CD4-positive, alpha-beta memory T cell (primary cell): ENCODE results near the gene FUT2. TPM values are rescaled to one million over a fixed set of nuclear protein-coding genes. Genes with fewer than 3 reads are reported as not detected.
A peak's percentile ranks its signal among the peaks of the same experiment; 100 is the strongest.
"Not testable (repeated sequence)": the region's sequence is repeated elsewhere in the genome, so short reads cannot be mapped to it uniquely, and the experiment has no call there.

Experiments used
- CTCF ChIA-PET: fragments of 350-600 bp; sonication (Branson Sonifier 250); formaldehyde crosslinking; loops from one replicate; lab custom pipeline; 2021; ENCODE audit warnings: inconsistent platforms; ENCODE audit not compliant: partially characterized antibody; lab: Charles Lee
- POLR2A ChIA-PET: fragments of 350-600 bp; sonication (Branson Sonifier 250); formaldehyde crosslinking; loops from one replicate; lab custom pipeline; 2021; ENCODE audit not compliant: partially characterized antibody; lab: Charles Lee
- DNase-seq, 5 donors: peaks; one replicate each; pipeline versions ENCODE4 v3.0.0 to v3.0.0-alpha.2; 2020 to 2022; ENCODE audit warnings: mixed read lengths in 1 of 5
- H3K27ac ChIP-seq: one replicate; pipeline ENCODE4 v1.7.0; 2013; ENCODE audit warnings: low read depth, low read length
- H3K27me3 ChIP-seq: 2 replicates; pipeline ENCODE4 v1.7.0; 2013; ENCODE audit warnings: mild to moderate bottlenecking, low read length, moderate library complexity; ENCODE audit not compliant: insufficient read depth
- H3K36me3 ChIP-seq: 2 replicates; pipeline ENCODE4 v1.7.0; 2013; ENCODE audit warnings: mild to moderate bottlenecking, low read length, moderate library complexity; ENCODE audit not compliant: insufficient read depth
- H3K4me1 ChIP-seq: 2 replicates; pipeline ENCODE4 v1.7.0; 2013; ENCODE audit warnings: mild to moderate bottlenecking, low read length, moderate library complexity; ENCODE audit not compliant: insufficient read depth
- H3K4me3 ChIP-seq, 2 donors: one replicate each; pipeline ENCODE4 v1.7.0; 2013; ENCODE audit warnings: low read length in 2 of 2, mild to moderate bottlenecking in 1 of 2
- H3K9me3 ChIP-seq, 2 donors: one replicate each; pipeline ENCODE4 v1.7.0; 2013; ENCODE audit warnings: low read length in 2 of 2, control low read depth in 1 of 2; ENCODE audit not compliant: control insufficient read depth in 1 of 2
- H3K27ac Mint-ChIP-seq, 7 donors: one replicate each; pipeline ENCODE4 v1.8.0; 2020 to 2021; ENCODE audit warnings: mixed read lengths in 7 of 7, mild to moderate bottlenecking in 6 of 7, inconsistent platforms in 3 of 7, moderate library complexity in 3 of 7
- H3K27me3 Mint-ChIP-seq, 2 donors: one replicate each; pipeline ENCODE4 v1.8.0; 2020 to 2021; ENCODE audit warnings: mixed read lengths in 2 of 2
- H3K36me3 Mint-ChIP-seq, 2 donors: one replicate each; pipeline ENCODE4 v1.8.0; 2020 to 2021; ENCODE audit warnings: mixed read lengths in 2 of 2, inconsistent platforms in 1 of 2, mild to moderate bottlenecking in 1 of 2
- H3K4me1 Mint-ChIP-seq, 4 donors: one replicate each; pipeline ENCODE4 v1.8.0; 2020 to 2021; ENCODE audit warnings: mixed read lengths in 4 of 4, mild to moderate bottlenecking in 1 of 4
- H3K4me3 Mint-ChIP-seq, 8 donors: one replicate each; pipeline ENCODE4 v1.8.0; 2020 to 2021; ENCODE audit warnings: mixed read lengths in 8 of 8, mild to moderate bottlenecking in 7 of 8, moderate library complexity in 6 of 8, inconsistent platforms in 3 of 8
- H3K9me3 Mint-ChIP-seq, 8 donors: one replicate each; pipeline ENCODE4 v1.8.0; 2020 to 2021; ENCODE audit warnings: mixed read lengths in 8 of 8, mild to moderate bottlenecking in 5 of 8, inconsistent platforms in 3 of 8, moderate library complexity in 1 of 8
- intact Hi-C: fragments of 100-400 bp; cut with micrococcal nuclease; formaldehyde crosslinking; loops from one replicate; pipeline ENCODE4 v1.15.1; 2023
- polyA plus RNA-seq, 2 donors: library from polyadenylated mRNA; unstranded; fragments of 300-500 nt; fragmentation: Illumina TruSeq; gene quantifications; one replicate each; pipeline ENCODE4 v1.2.3, GENCODE V29; 2021
- total RNA-seq, 2 experiments: library from RNA; stranded (reverse); gene quantifications; one replicate each; pipeline ENCODE4 v1.2.3, GENCODE V29; 2021

FUT2 gene
- total and polyA plus RNA-seq, 4 experiments from 2014 or later, result 0.11 to 0.59 TPM; not detected in 2

- ChIA-PET CTCF (interaction anchor here (2.1 kb wide), 1 partner anchor 10 kb away, joined by 7 read pairs; no protein-coding TSS in a partner anchor), POLR2A (interaction anchor here (0.5 kb wide), 1 partner anchor 412 kb away, joined by 3 read pairs; no protein-coding TSS in a partner anchor)
- Histone ChIP-seq H3K9me3 (no peaks in the 10 kb centered on the region), H3K27me3 (no peaks in the 10 kb centered on the region), H3K27ac (no peak overlapping the region), H3K4me1 (no peaks in the 10 kb centered on the region), H3K36me3 (no peaks in the 10 kb centered on the region), H3K4me3 (no peak overlapping the region)
- intact Hi-C loops, result no loop called here
- H3K27me3 Mint-ChIP-seq, result no peaks in the 10 kb centered on the region
- H3K4me3 Mint-ChIP-seq, result no peak overlapping the region
- H3K4me1 Mint-ChIP-seq, result no peaks in the 10 kb centered on the region
- DNase-seq, result no peak
- no peaks in the 10 kb centered on the region for H3K9me3 Mint-ChIP-seq
- no peak overlapping the region for H3K27ac Mint-ChIP-seq
- H3K36me3 Mint-ChIP-seq, result no peaks in the 10 kb centered on the region
Measured at GRCh38 chr19:48685583-48685982, 10.2 kb upstream of the FUT2 start.

GRCh38 chr19:48686088-48686487, 9.7 kb upstream of the FUT2 start:
- H3K27me3 ChIP-seq, result no peaks in the 10 kb centered on the region
- no peaks in the 10 kb centered on the region for H3K4me1 Mint-ChIP-seq
- no peak overlapping the region for H3K4me3 Mint-ChIP-seq
- no peaks in the 10 kb centered on the region for H3K9me3 Mint-ChIP-seq
- H3K27ac ChIP-seq, result no peak overlapping the region
- intact Hi-C loops, result no loop called here
- DNase-seq, result no peak
- H3K4me1 ChIP-seq, result no peaks in the 10 kb centered on the region
- no peaks in the 10 kb centered on the region for H3K36me3 Mint-ChIP-seq
- no peaks in the 10 kb centered on the region for H3K9me3 ChIP-seq
- ChIA-PET CTCF (interaction anchor here (2.1 kb wide), 1 partner anchor 11 kb away, joined by 7 read pairs; no protein-coding TSS in a partner anchor), POLR2A (interaction anchor here (0.5 kb wide), 1 partner anchor 411 kb away, joined by 3 read pairs; no protein-coding TSS in a partner anchor)
- H3K4me3 ChIP-seq, result no peak overlapping the region
- H3K27ac Mint-ChIP-seq, result no peak overlapping the region
- H3K36me3 ChIP-seq, result no peaks in the 10 kb centered on the region
- H3K27me3 Mint-ChIP-seq, result no peaks in the 10 kb centered on the region

GRCh38 chr19:48686637-48687036, 9.1 kb upstream of the FUT2 start:
- H3K9me3 Mint-ChIP-seq, H3K4me1 Mint-ChIP-seq, H3K4me1 ChIP-seq, H3K36me3 ChIP-seq, H3K4me3 ChIP-seq, H3K27ac ChIP-seq, POLR2A ChIA-PET, H3K27me3 Mint-ChIP-seq, DNase-seq, H3K9me3 ChIP-seq, H3K36me3 Mint-ChIP-seq, intact Hi-C loops, H3K27me3 ChIP-seq, H3K4me3 Mint-ChIP-seq, CTCF ChIA-PET: not testable (repeated sequence)
- H3K27ac Mint-ChIP-seq, result peak overlapping the region in 1 of 7 donors; percentile 8

GRCh38 chr19:48687776-48688175, 8.0 kb upstream of the FUT2 start:
- CTCF ChIA-PET, result no interaction called here
- POLR2A ChIA-PET, result interaction anchor here (0.7 kb wide), 1 partner anchor 172 kb away, joined by 3 read pairs; no protein-coding TSS in a partner anchor
- H3K4me1 Mint-ChIP-seq, result no peaks in the 10 kb centered on the region
- Histone ChIP-seq H3K4me1 (no peaks in the 10 kb centered on the region), H3K27me3 (no peaks in the 10 kb centered on the region), H3K9me3 (no peaks in the 10 kb centered on the region), H3K4me3 (no peak overlapping the region), H3K36me3 (no peaks in the 10 kb centered on the region), H3K27ac (no peak overlapping the region)
- no peaks in the 10 kb centered on the region for H3K36me3 Mint-ChIP-seq
- no peaks in the 10 kb centered on the region for H3K9me3 Mint-ChIP-seq
- DNase-seq, result no peak
- intact Hi-C loops, result no loop called here
- no peak overlapping the region for H3K27ac Mint-ChIP-seq
- H3K4me3 Mint-ChIP-seq, result no peak overlapping the region
- no peaks in the 10 kb centered on the region for H3K27me3 Mint-ChIP-seq

GRCh38 chr19:48689449-48689848, 6.3 kb upstream of the FUT2 start:
- Histone ChIP-seq H3K27ac (no peak overlapping the region), H3K4me1 (no peaks in the 10 kb centered on the region), H3K9me3 (no peaks in the 10 kb centered on the region), H3K27me3 (no peaks in the 10 kb centered on the region), H3K36me3 (no peaks in the 10 kb centered on the region), H3K4me3 (no peak overlapping the region)
- Mint-ChIP-seq H3K36me3 (no peaks in the 10 kb centered on the region), H3K4me1 (no peaks in the 10 kb centered on the region), H3K27me3 (no peaks in the 10 kb centered on the region), H3K27ac (no peak overlapping the region), H3K9me3 (no peaks in the 10 kb centered on the region), H3K4me3 (no peak overlapping the region)
- ChIA-PET CTCF (no interaction called here), POLR2A (no interaction called here)
- DNase-seq, result no peak
- intact Hi-C loops, result no loop called here

GRCh38 chr19:48693629-48694028, 2.1 kb upstream of the FUT2 start:
- intact Hi-C loops, H3K36me3 ChIP-seq, DNase-seq, H3K4me1 ChIP-seq, H3K4me3 ChIP-seq, H3K9me3 Mint-ChIP-seq, POLR2A ChIA-PET, H3K27me3 ChIP-seq, H3K36me3 Mint-ChIP-seq, H3K27ac ChIP-seq, H3K9me3 ChIP-seq, H3K4me3 Mint-ChIP-seq, H3K27me3 Mint-ChIP-seq: not testable (repeated sequence)
- CTCF ChIA-PET, result interaction anchor here (0.9 to 1.2 kb wide), 2 partner anchors 18 to 149 kb away, joined by 3 read pairs; no protein-coding TSS in a partner anchor
- H3K27ac Mint-ChIP-seq, result peak overlapping the region in 1 of 7 donors; percentile 15
- H3K4me1 Mint-ChIP-seq, result peaks cover 0 to 14% (median 7%) of the 10 kb centered on the region in 4 donors

- Histone ChIP-seq H3K4me1 (peaks cover 7% of the 10 kb centered on the region), H3K27me3 (peaks cover 7% of the 10 kb centered on the region), H3K9me3 (no peaks in the 10 kb centered on the region), H3K36me3 (no peaks in the 10 kb centered on the region), H3K4me3 (no peak overlapping the region), H3K27ac (no peak overlapping the region)
- peaks cover 0 to 14% (median 7%) of the 10 kb centered on the region in 4 donors for H3K4me1 Mint-ChIP-seq
- peak overlapping the region in 3 of 7 donors; percentile 29 to 60 (median 41) for H3K27ac Mint-ChIP-seq
- H3K4me3 Mint-ChIP-seq, result peak overlapping the region in 7 of 8 donors; percentile 28 to 75 (median 63)
- H3K36me3 Mint-ChIP-seq, result peaks cover 3 to 11% of the 10 kb centered on the region in 2 donors
- CTCF ChIA-PET, result interaction anchor here (1.0 to 1.2 kb wide), 3 partner anchors 22 to 145 kb away, joined by 3 read pairs; no protein-coding TSS in a partner anchor
- POLR2A ChIA-PET, result interaction anchor here (1.0 to 1.4 kb wide), 2 partner anchors 17 to 30 kb away, joined by 3 read pairs; no protein-coding TSS in a partner anchor
- intact Hi-C loops, result no loop called here
- peaks cover 0 to 8% of the 10 kb centered on the region in 2 donors for H3K27me3 Mint-ChIP-seq
- no peak for DNase-seq
- H3K9me3 Mint-ChIP-seq, result no peaks in the 10 kb centered on the region
Measured at GRCh38 chr19:48696353-48697010, 711 bp downstream of the FUT2 start.
